ENCODE measurements around the gene PGK1.
A peak's percentile ranks its signal among the peaks of the same experiment; 100 is the strongest.
"Not testable (repeated sequence)": the region's sequence is repeated elsewhere in the genome, so short reads cannot be mapped to it uniquely, and the experiment has no call there.

PGK1 gene

GRCh38 chrX:78103623-78104446 lies at the start of gene PGK1:
Gene PGK1, plus strand, starts transcription at chrX:78104248. Its CDS starts 93 bp downstream, at chrX:78104341.
- peak; percentile 91 for DNase-seq

- DNase-seq, result no peak
Observed at GRCh38 chrX:78063687-78064086, 40.4 kb upstream of the PGK1 start.

- DNase-seq, result no peak
Observed at GRCh38 chrX:78064152-78064551, 39.9 kb upstream of the PGK1 start.

GRCh38 chrX:78064698-78065601 lies 39.1 kb upstream of the PGK1 start:
- DNase-seq, result not testable (repeated sequence)

- no peak for DNase-seq
Observed at GRCh38 chrX:78066110-78066509, 37.9 kb upstream of the PGK1 start.

- no peak for DNase-seq
Observed at GRCh38 chrX:78071331-78071730, 32.7 kb upstream of the PGK1 start.

- peak; percentile 35 for DNase-seq
Observed at GRCh38 chrX:78073147-78074077, 30.6 kb upstream of the PGK1 start.

GRCh38 chrX:78074088-78074487 lies 30.0 kb upstream of the PGK1 start:
- no peak for DNase-seq

GRCh38 chrX:78075787-78076389 lies 28.2 kb upstream of the PGK1 start:
- DNase-seq, result no peak

- not testable (repeated sequence) for DNase-seq
Observed at GRCh38 chrX:78081413-78081812, 22.6 kb upstream of the PGK1 start.

- no peak for DNase-seq
Observed at GRCh38 chrX:78092296-78092695, 11.8 kb upstream of the PGK1 start.

GRCh38 chrX:78098108-78098507 lies 5.9 kb upstream of the PGK1 start:
- DNase-seq, result no peak

GRCh38 chrX:78102091-78102490 lies 2.0 kb upstream of the PGK1 start:
- DNase-seq, result no peak

GRCh38 chrX:78103001-78103622 lies 936 bp upstream of the PGK1 start:
- no peak for DNase-seq

GRCh38 chrX:78104447-78105176 lies 564 bp downstream of the PGK1 start:
- DNase-seq, result peak; percentile 38

GRCh38 chrX:78105944-78106650 lies 2.0 kb downstream of the PGK1 start:
- DNase-seq, result no peak

GRCh38 chrX:78106651-78106986 lies 2.6 kb downstream of the PGK1 start:
- no peak for DNase-seq

- no peak for DNase-seq
Observed at GRCh38 chrX:78109458-78109857, 5.4 kb downstream of the PGK1 start.

- no peak for DNase-seq
Observed at GRCh38 chrX:78111140-78111931, 7.3 kb downstream of the PGK1 start.

- DNase-seq, result no peak
Observed at GRCh38 chrX:78116365-78116764, 12.3 kb downstream of the PGK1 start.

All from stimulated activated CD8-positive, alpha-beta memory T cell treated with anti-CD3 and anti-CD28 coated beads, Interleukin-4, amount 100 ng/mL, for 48 hours (primary cell).